Stimulated activated CD8-positive, alpha-beta memory T cell treated with anti-CD3 and anti-CD28 coated beads, Interleukin-7, amount 100 ng/mL, for 48 hours (primary cell): Measurements from ENCODE around the gene TIMP1.

Experiments
- DNase-seq, 2 donors: peaks; one replicate each; pipeline ENCODE4 v3.0.0-alpha.2; 2020; ENCODE audit warnings: low read depth in 1 of 2; ENCODE audit errors: extremely low read depth in 1 of 2

TIMP1 gene

GRCh38 chrX:47581731-47582647, at the start of gene TIMP1:
TSS of gene TIMP1 (plus strand) at chrX:47582436. CDS start at chrX:47583416, 980 bp downstream.
- peak; percentile 65 to 82 for DNase-seq

- no peak for DNase-seq
These were observed 42.4 kb upstream of the TIMP1 start for GRCh38 chrX:47539860-47540259.

GRCh38 chrX:47540754-47541538, 41.3 kb upstream of the TIMP1 start:
- no peak for DNase-seq

GRCh38 chrX:47543496-47543895, 38.7 kb upstream of the TIMP1 start:
- no peak for DNase-seq

GRCh38 chrX:47556045-47556623, 26.1 kb upstream of the TIMP1 start:
- peak; percentile 67 to 85 for DNase-seq

GRCh38 chrX:47558436-47558835, 23.8 kb upstream of the TIMP1 start:
- no peak for DNase-seq

- no peak for DNase-seq
These were observed 21.9 kb upstream of the TIMP1 start for GRCh38 chrX:47560179-47560933.

GRCh38 chrX:47560934-47561658, 21.1 kb upstream of the TIMP1 start, which contains the start of gene ARAF:
TSS of gene ARAF (plus strand) at chrX:47561205. CDS start at chrX:47562968, 1,763 bp downstream.
- DNase-seq, result peak; percentile 82 to 94

- DNase-seq, result no peak
These were observed 20.5 kb upstream of the TIMP1 start for GRCh38 chrX:47561659-47562151.

- DNase-seq, result no peak
These were observed 19.5 kb upstream of the TIMP1 start for GRCh38 chrX:47562615-47563243.

GRCh38 chrX:47563801-47564315, 18.4 kb upstream of the TIMP1 start:
- no peak for DNase-seq

GRCh38 chrX:47564438-47565085, 17.7 kb upstream of the TIMP1 start:
- DNase-seq, result no peak

GRCh38 chrX:47566841-47567240, 15.4 kb upstream of the TIMP1 start:
- DNase-seq, result no peak

- no peak for DNase-seq
These were observed 13.5 kb upstream of the TIMP1 start for GRCh38 chrX:47568656-47569295.

GRCh38 chrX:47570794-47571193, 11.4 kb upstream of the TIMP1 start:
- DNase-seq, result no peak

- DNase-seq, result no peak
These were observed 11.0 kb upstream of the TIMP1 start for GRCh38 chrX:47571215-47571614.

- DNase-seq, result no peak
These were observed 10.3 kb upstream of the TIMP1 start for GRCh38 chrX:47571896-47572295.

- no peak for DNase-seq
These were observed 9.4 kb upstream of the TIMP1 start for GRCh38 chrX:47572773-47573340.
